Subcutaneous abdominal adipose tissue (tissue), 5 donors: ENCODE data around the gene BCORL1.

Source experiments
- H3K27ac ChIP-seq: one replicate; pipeline ENCODE4 v1.7.0; 2013; ENCODE audit warnings: low read depth, mild to moderate bottlenecking, inconsistent platforms, low read length, moderate library complexity
- H3K27me3 ChIP-seq, 5 donors: one replicate each; pipeline ENCODE4 v1.7.0; 2013; ENCODE audit warnings: low read length in 5 of 5, inconsistent platforms in 1 of 5; ENCODE audit not compliant: control insufficient read depth in 5 of 5, insufficient read depth in 4 of 5
- H3K36me3 ChIP-seq, 5 donors: one replicate each; pipeline ENCODE4 v1.7.0; 2013; ENCODE audit warnings: low read length in 5 of 5; ENCODE audit not compliant: control insufficient read depth in 5 of 5, insufficient read depth in 5 of 5
- H3K4me1 ChIP-seq, 5 donors: one replicate each; pipeline ENCODE4 v1.7.0; 2013; ENCODE audit warnings: low read length in 5 of 5, mild to moderate bottlenecking in 3 of 5, moderate library complexity in 1 of 5; ENCODE audit not compliant: control insufficient read depth in 5 of 5, insufficient read depth in 5 of 5
- H3K4me3 ChIP-seq, 5 donors: one replicate each; pipeline ENCODE4 v1.7.0; 2013; ENCODE audit warnings: low read length in 5 of 5, low read depth in 1 of 5
- H3K9ac ChIP-seq, 5 donors: one replicate each; pipeline ENCODE4 v1.7.0; 2013; ENCODE audit warnings: low read length in 5 of 5, mild to moderate bottlenecking in 4 of 5, moderate library complexity in 3 of 5
- H3K9me3 ChIP-seq, 5 donors: one replicate each; pipeline ENCODE4 v1.7.0; 2013; ENCODE audit warnings: low read length in 5 of 5; ENCODE audit not compliant: control insufficient read depth in 5 of 5
- donor health status: healthy.
- donor health status: healthy.
- donor health status: healthy.
- donor health status: healthy.
- donor health status: healthy.

The BCORL1 gene

GRCh38 chrX:130084631-130085237 lies 102.3 kb downstream of the BCORL1 start:
- no peaks in the 10 kb centered on the region for H3K9me3 ChIP-seq
- peaks cover 5 to 15% (median 13%) of the 10 kb centered on the region in 5 donors for H3K27me3 ChIP-seq
- H3K9ac ChIP-seq = peak overlapping the region in 1 of 5 donors; percentile 10
- H3K36me3 ChIP-seq = no peaks in the 10 kb centered on the region
- no peak overlapping the region for H3K4me3 ChIP-seq
- peaks cover 3 to 68% (median 38%) of the 10 kb centered on the region in 5 donors for H3K4me1 ChIP-seq
- H3K27ac ChIP-seq = peak overlapping the region; percentile 70

GRCh38 chrX:130085551-130086446 lies 103.4 kb downstream of the BCORL1 start:
- no peaks in the 10 kb centered on the region for H3K36me3 ChIP-seq
- H3K27ac ChIP-seq = peak overlapping the region; percentile 70
- peaks cover 3 to 66% (median 38%) of the 10 kb centered on the region in 5 donors for H3K4me1 ChIP-seq
- H3K9me3 ChIP-seq = no peaks in the 10 kb centered on the region
- H3K9ac ChIP-seq = peak overlapping the region in 1 of 5 donors; percentile 17
- H3K27me3 ChIP-seq = peaks cover 5 to 16% (median 13%) of the 10 kb centered on the region in 5 donors
- peak overlapping the region in 1 of 5 donors; percentile 5 for H3K4me3 ChIP-seq

GRCh38 chrX:130086447-130087206 lies 104.2 kb downstream of the BCORL1 start:
- Histone ChIP-seq H3K9ac (peak overlapping the region in 1 of 5 donors; percentile 17), H3K9me3 (no peaks in the 10 kb centered on the region), H3K36me3 (no peaks in the 10 kb centered on the region), H3K4me3 (peak overlapping the region in 1 of 5 donors; percentile 5), H3K27ac (peak overlapping the region; percentile 70), H3K27me3 (peaks cover 5 to 16% (median 12%) of the 10 kb centered on the region in 5 donors), H3K4me1 (peaks cover 3 to 59% (median 30%) of the 10 kb centered on the region in 5 donors)

GRCh38 chrX:130090364-130090763 lies 107.9 kb downstream of the BCORL1 start:
- Histone ChIP-seq H3K4me3 (no peak overlapping the region), H3K4me1 (peaks cover 3 to 44% (median 16%) of the 10 kb centered on the region in 5 donors)

GRCh38 chrX:130091980-130092522 lies 109.6 kb downstream of the BCORL1 start:
- no peaks in the 10 kb centered on the region for H3K9me3 ChIP-seq
- H3K27ac ChIP-seq = peak overlapping the region; percentile 18
- no peak overlapping the region for H3K9ac ChIP-seq
- H3K4me3 ChIP-seq = no peak overlapping the region
- H3K36me3 ChIP-seq = peaks cover 0 to 4% (median 0%) of the 10 kb centered on the region in 5 donors
- H3K27me3 ChIP-seq = peaks cover 2 to 9% (median 4%) of the 10 kb centered on the region in 5 donors
- peaks cover 0 to 27% (median 10%) of the 10 kb centered on the region in 5 donors for H3K4me1 ChIP-seq

More at GRCh38 chrX:130090364-130090763, 107.9 kb downstream of the BCORL1 start:
- Histone ChIP-seq H3K9ac (no peak overlapping the region), H3K27ac (no peak overlapping the region), H3K36me3 (peaks cover 0 to 4% (median 0%) of the 10 kb centered on the region in 5 donors), H3K27me3 (peaks cover 2 to 18% (median 8%) of the 10 kb centered on the region in 5 donors), H3K9me3 (no peaks in the 10 kb centered on the region)

- Histone ChIP-seq H3K4me3 (no peak overlapping the region), H3K27me3 (peaks cover 3 to 12% (median 5%) of the 10 kb centered on the region in 5 donors), H3K9ac (no peak overlapping the region), H3K36me3 (peaks cover 0 to 4% (median 0%) of the 10 kb centered on the region in 5 donors), H3K27ac (no peak overlapping the region), H3K9me3 (no peaks in the 10 kb centered on the region), H3K4me1 (peaks cover under 1 to 33% (median 12%) of the 10 kb centered on the region in 5 donors)
These were observed 110.8 kb downstream of the BCORL1 start for GRCh38 chrX:130093271-130093670.

GRCh38 chrX:130094696-130095095 lies 112.3 kb downstream of the BCORL1 start:
- Histone ChIP-seq H3K36me3 (peaks cover 0 to 4% (median 0%) of the 10 kb centered on the region in 5 donors), H3K27me3 (peaks cover 3 to 14% (median 3%) of the 10 kb centered on the region in 5 donors), H3K4me1 (peaks cover 2 to 40% (median 21%) of the 10 kb centered on the region in 5 donors), H3K27ac (no peak overlapping the region), H3K9ac (no peak overlapping the region), H3K9me3 (no peaks in the 10 kb centered on the region), H3K4me3 (no peak overlapping the region)

GRCh38 chrX:130095249-130096030 lies 113.0 kb downstream of the BCORL1 start:
- H3K4me3 ChIP-seq = no peak overlapping the region
- no peak overlapping the region for H3K27ac ChIP-seq
- H3K27me3 ChIP-seq = peaks cover 3 to 12% (median 3%) of the 10 kb centered on the region in 5 donors
- no peak overlapping the region for H3K9ac ChIP-seq
- peaks cover 0 to 4% (median 0%) of the 10 kb centered on the region in 5 donors for H3K36me3 ChIP-seq
- H3K4me1 ChIP-seq = peaks cover 6 to 46% (median 29%) of the 10 kb centered on the region in 5 donors
- no peaks in the 10 kb centered on the region for H3K9me3 ChIP-seq
